Neural cell (in vitro differentiated cells): Measurements from ENCODE around the gene KDM1A. TPM values are rescaled to one million over a fixed set of nuclear protein-coding genes. Genes with fewer than 3 reads are reported as not detected.
A peak's percentile ranks its signal among the peaks of the same experiment; 100 is the strongest.

ENCODE experiments used
- H2AFZ ChIP-seq: fragments of 200-600, 300-800 bp; sonication (generic), shearing (Covaris generic); 2 replicates; pipeline ENCODE4 v1.6.0; 2014; ENCODE audit warnings: low read depth, mild to moderate bottlenecking, antibody characterized with exemption, low read length, moderate library complexity
- H3F3A ChIP-seq: fragments of 200-600 bp; shearing (Covaris generic); 2 replicates; pipeline ENCODE4 v1.6.1; 2016; ENCODE audit warnings: mild to moderate bottlenecking, moderate library complexity, mixed read lengths, antibody characterized with exemption, low read length; ENCODE audit not compliant: insufficient read depth, poor library complexity, severe bottlenecking
- H3K27ac ChIP-seq: fragments of 200-600, 300-800 bp; sonication (generic), shearing (Covaris generic); 2 replicates; pipeline ENCODE4 v1.5.1; 2014; ENCODE audit warnings: mild to moderate bottlenecking, low read length, moderate library complexity
- H3K27me3 ChIP-seq: fragments of 300-800, 200-600 bp; sonication (generic), shearing (Covaris generic); 2 replicates; pipeline ENCODE4 v1.6.0; 2014; ENCODE audit warnings: mild to moderate bottlenecking, low read depth, low read length, moderate library complexity; ENCODE audit not compliant: insufficient read depth
- H3K36me3 ChIP-seq: fragments of 300-800, 200-600 bp; sonication (generic), shearing (Covaris generic); 2 replicates; pipeline ENCODE4 v1.5.1; 2014; ENCODE audit warnings: mild to moderate bottlenecking, antibody characterized with exemption, low read length, moderate library complexity; ENCODE audit not compliant: insufficient read depth
- H3K4me2 ChIP-seq: fragments of 300-800, 200-600 bp; sonication (generic), shearing (Covaris generic); 2 replicates; pipeline ENCODE4 v1.6.0; 2014; ENCODE audit warnings: mild to moderate bottlenecking, low read length
- H3K4me3 ChIP-seq: fragments of 300-800, 200-600 bp; sonication (generic), shearing (Covaris generic); 2 replicates; pipeline ENCODE4 v1.5.1; 2014; ENCODE audit warnings: mild to moderate bottlenecking, low read length, moderate library complexity
- H3K79me2 ChIP-seq: fragments of 200-600 bp; shearing (Covaris generic); replicated peaks from 2 replicates; pipeline ENCODE4 v1.6.0; 2014; ENCODE audit warnings: mild to moderate bottlenecking, low read length, moderate library complexity; ENCODE audit not compliant: insufficient read depth
- H3K9ac ChIP-seq: fragments of 300-800, 200-600 bp; sonication (generic), shearing (Covaris generic); 2 replicates; pipeline ENCODE4 v1.6.1; 2016; ENCODE audit warnings: mild to moderate bottlenecking, low read length, mixed read lengths
- H3K9me2 ChIP-seq: fragments of 200-600 bp; shearing (Covaris generic); 2 replicates; pipeline ENCODE4 v1.6.1; 2016; ENCODE audit warnings: mild to moderate bottlenecking, low read length, mixed read lengths; ENCODE audit not compliant: insufficient read depth
- H3K9me3 ChIP-seq: fragments of 200-600, 300-800 bp; sonication (generic), shearing (Covaris generic); 2 replicates; pipeline ENCODE4 v1.6.1; 2016; ENCODE audit warnings: mild to moderate bottlenecking, mixed run types, low read length, moderate library complexity, mixed read lengths
- H4K20me1 ChIP-seq: fragments of 200-600 bp; shearing (Covaris generic); 2 replicates; pipeline ENCODE4 v1.6.1; 2016; ENCODE audit warnings: mild to moderate bottlenecking, mixed run types; ENCODE audit not compliant: insufficient read depth
- CTCF ChIP-seq: fragments of 450-650 bp; IDR thresholded peaks from 2 replicates; pipeline ENCODE4 v1.5.1; 2014; ENCODE audit warnings: antibody characterized with exemption, mild to moderate bottlenecking, moderate library complexity; ENCODE audit not compliant: poor library complexity, severe bottlenecking
- EP300 ChIP-seq: fragments of 450-650 bp; conservative IDR thresholded peaks from 2 replicates; pipeline ENCODE4 v1.6.1; 2014; ENCODE audit warnings: antibody characterized with exemption, mild to moderate bottlenecking, moderate library complexity; ENCODE audit not compliant: poor library complexity, severe bottlenecking
- EZH2 ChIP-seq: fragments of 200-600, 300-800 bp; shearing (Covaris generic), sonication (generic); IDR thresholded peaks from 2 replicates; pipeline ENCODE4 v1.6.1; 2014; ENCODE audit warnings: antibody characterized with exemption, low read length, borderline replicate concordance, mild to moderate bottlenecking; ENCODE audit not compliant: insufficient read depth, poor library complexity, severe bottlenecking
- MXI1 ChIP-seq: fragments of 450-650 bp; conservative IDR thresholded peaks from 2 replicates; pipeline ENCODE4 v1.6.1; 2014; ENCODE audit warnings: antibody characterized with exemption, mild to moderate bottlenecking; ENCODE audit not compliant: poor library complexity, severe bottlenecking
- POLR2AphosphoS5 ChIP-seq: IDR thresholded peaks from 2 replicates; pipeline ENCODE4 v1.6.1; 2012
- RAD21 ChIP-seq: fragments of 450-650 bp; conservative IDR thresholded peaks from 2 replicates; pipeline ENCODE4 v1.6.1; 2014; ENCODE audit warnings: antibody characterized with exemption, mild to moderate bottlenecking, moderate library complexity
- REST ChIP-seq: IDR thresholded peaks from 2 replicates; pipeline ENCODE4 v1.6.1; 2012; ENCODE audit warnings: borderline replicate concordance
- SMC3 ChIP-seq: fragments of 450-650 bp; conservative IDR thresholded peaks from 2 replicates; pipeline ENCODE4 v1.6.1; 2014; ENCODE audit warnings: antibody characterized with exemption, mild to moderate bottlenecking, moderate library complexity; ENCODE audit not compliant: poor library complexity
- TAF1 ChIP-seq: IDR thresholded peaks from 2 replicates; pipeline ENCODE4 v1.6.1; 2012; ENCODE audit warnings: low read depth
- polyA plus RNA-seq: library from polyadenylated mRNA; depleted of rRNA; stranded (reverse); fragments of >200 nt; gene quantifications from 2 replicates; pipeline ENCODE4 v1.2.3, GENCODE V29; 2014

KDM1A gene
- polyA plus RNA-seq, 1 donor from 2014 or later, result 276 TPM

- Histone ChIP-seq H2AFZ (peak overlapping the region; percentile 71), H3K4me2 (peak overlapping the region; percentile 53), H3K9me3 (no peaks in the 10 kb centered on the region), H3K36me3 (no peaks in the 10 kb centered on the region), H3K9ac (peak overlapping the region; percentile 98), H3K27me3 (no peaks in the 10 kb centered on the region), H3K27ac (peak overlapping the region; percentile 97), H3K9me2 (no peaks in the 10 kb centered on the region), H4K20me1 (peaks cover 8% of the 10 kb centered on the region), H3F3A (peaks cover 6% of the 10 kb centered on the region), H3K4me3 (peak overlapping the region; percentile 73), H3K79me2 (peaks cover 53% of the 10 kb centered on the region)
- TF ChIP-seq MXI1, result no peak
- TF ChIP-seq TAF1, result peak; percentile 61
- peak; percentile 60 for TF ChIP-seq POLR2AphosphoS5
- TF ChIP-seq CTCF, result no peak
- TF ChIP-seq REST, result peak; percentile 87
- TF ChIP-seq EP300, result no peak
- no peak for TF ChIP-seq SMC3
- no peak for TF ChIP-seq EZH2
Observed at GRCh38 chr1:23019863-23020625, 776 bp downstream of the KDM1A start.

GRCh38 chr1:23020706-23021405, 1.6 kb downstream of the KDM1A start:
- Histone ChIP-seq H3K27me3 (no peaks in the 10 kb centered on the region), H3K79me2 (peaks cover 62% of the 10 kb centered on the region), H4K20me1 (peaks cover 10% of the 10 kb centered on the region), H3F3A (peaks cover 6% of the 10 kb centered on the region), H3K4me2 (peak overlapping the region; percentile 53), H2AFZ (peak overlapping the region; percentile 71), H3K4me3 (peak overlapping the region; percentile 73), H3K9me2 (no peaks in the 10 kb centered on the region), H3K27ac (peak overlapping the region; percentile 97), H3K9me3 (no peaks in the 10 kb centered on the region), H3K36me3 (no peaks in the 10 kb centered on the region), H3K9ac (peak overlapping the region; percentile 98)
- no peak for TF ChIP-seq CTCF
- no peak for TF ChIP-seq REST
- no peak for TF ChIP-seq SMC3
- no peak for TF ChIP-seq POLR2AphosphoS5
- TF ChIP-seq RAD21, result no peak
- TF ChIP-seq TAF1, result no peak
- TF ChIP-seq EZH2, result no peak
- TF ChIP-seq EP300, result no peak
- no peak for TF ChIP-seq MXI1
